ENCODE results near the gene PCSK7.

PCSK7 gene

GRCh38 chr11:117180020-117180419 is 51.9 kb downstream of the PCSK7 start:
- peak overlapping the region; percentile 88 for H3K4me3 ChIP-seq (ENCODE audit: low read depth, low read length)
- TF ChIP-seq CTCF (IDR thresholded peaks at IDR 0.05; ENCODE audit: insufficient read depth, low read depth, low read length, missing control alignments) = no peak
- DNase-seq (ENCODE audit: low read depth) = no peak

GRCh38 chr11:117179048-117179999 is 52.5 kb downstream of the PCSK7 start:
- peak overlapping the region; percentile 88 for H3K4me3 ChIP-seq (ENCODE audit: low read depth, low read length)
- TF ChIP-seq CTCF (IDR thresholded peaks at IDR 0.05; ENCODE audit: insufficient read depth, low read depth, low read length, missing control alignments) = no peak
- peak; percentile 59 for DNase-seq (ENCODE audit: low read depth)

GRCh38 chr11:117178210-117179034 is 53.5 kb downstream of the PCSK7 start, which contains the start of gene SIDT2:
Gene SIDT2, plus strand, starts transcription at chr11:117178743. Its CDS starts 521 bp downstream, at chr11:117179264.
- peak within 1 kb of the TSS; percentile 88 for H3K4me3 ChIP-seq (ENCODE audit: low read depth, low read length)
- no peak for TF ChIP-seq CTCF (IDR thresholded peaks at IDR 0.05; ENCODE audit: insufficient read depth, low read depth, low read length, missing control alignments)
- peak; percentile 93 for DNase-seq (ENCODE audit: low read depth)

GRCh38 chr11:117177534-117178209 is 54.2 kb downstream of the PCSK7 start:
- no peak for TF ChIP-seq CTCF (IDR thresholded peaks at IDR 0.05; ENCODE audit: insufficient read depth, low read depth, low read length, missing control alignments)
- DNase-seq (ENCODE audit: low read depth) = no peak
- H3K4me3 ChIP-seq (ENCODE audit: low read depth, low read length) = peak overlapping the region; percentile 88; the same call in 1 of the 2 replicates

- TF ChIP-seq CTCF (IDR thresholded peaks at IDR 0.05; ENCODE audit: insufficient read depth, low read depth, low read length, missing control alignments) = no peak
- DNase-seq (ENCODE audit: low read depth) = no peak
- H3K4me3 ChIP-seq (ENCODE audit: low read depth, low read length) = no peak overlapping the region
Observed at GRCh38 chr11:117176186-117176585, 55.7 kb downstream of the PCSK7 start.

- no peak overlapping the region for H3K4me3 ChIP-seq (ENCODE audit: low read depth, low read length)
- DNase-seq (ENCODE audit: low read depth) = no peak
- TF ChIP-seq CTCF (IDR thresholded peaks at IDR 0.05; ENCODE audit: insufficient read depth, low read depth, low read length, missing control alignments) = no peak
Observed at GRCh38 chr11:117175781-117176180, 56.1 kb downstream of the PCSK7 start.

Data from GM12865 (cell line).